MM.1S (cell line): Measurements from ENCODE around the gene CTAG1B.

ENCODE experiments used
- EZH2phosphoT487 ChIP-seq: fragments of 300-600 bp; sonication (generic); IDR thresholded peaks from 2 replicates; pipeline ENCODE4 v1.6.1; 2018; ENCODE audit warnings: antibody characterized with exemption, low read length
- TF ChIP-seq, protein P1 (sequence below): fragments of 300-600 bp; sonication (generic); IDR thresholded peaks from 2 replicates; pipeline ENCODE4 v1.5.1; 2016; ENCODE audit warnings: antibody characterized with exemption, low read length, mixed read lengths

GRCh38 chrX:154652311-154653047, 33.4 kb upstream of the CTAG1B start:
- TF ChIP-seq, protein P1, sequence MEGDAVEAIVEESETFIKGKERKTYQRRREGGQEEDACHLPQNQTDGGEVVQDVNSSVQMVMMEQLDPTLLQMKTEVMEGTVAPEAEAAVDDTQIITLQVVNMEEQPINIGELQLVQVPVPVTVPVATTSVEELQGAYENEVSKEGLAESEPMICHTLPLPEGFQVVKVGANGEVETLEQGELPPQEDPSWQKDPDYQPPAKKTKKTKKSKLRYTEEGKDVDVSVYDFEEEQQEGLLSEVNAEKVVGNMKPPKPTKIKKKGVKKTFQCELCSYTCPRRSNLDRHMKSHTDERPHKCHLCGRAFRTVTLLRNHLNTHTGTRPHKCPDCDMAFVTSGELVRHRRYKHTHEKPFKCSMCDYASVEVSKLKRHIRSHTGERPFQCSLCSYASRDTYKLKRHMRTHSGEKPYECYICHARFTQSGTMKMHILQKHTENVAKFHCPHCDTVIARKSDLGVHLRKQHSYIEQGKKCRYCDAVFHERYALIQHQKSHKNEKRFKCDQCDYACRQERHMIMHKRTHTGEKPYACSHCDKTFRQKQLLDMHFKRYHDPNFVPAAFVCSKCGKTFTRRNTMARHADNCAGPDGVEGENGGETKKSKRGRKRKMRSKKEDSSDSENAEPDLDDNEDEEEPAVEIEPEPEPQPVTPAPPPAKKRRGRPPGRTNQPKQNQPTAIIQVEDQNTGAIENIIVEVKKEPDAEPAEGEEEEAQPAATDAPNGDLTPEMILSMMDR, result no peak
- no peak for TF ChIP-seq EZH2phosphoT487
